ENCODE data around the gene MGP.

The MGP gene

DNA sequence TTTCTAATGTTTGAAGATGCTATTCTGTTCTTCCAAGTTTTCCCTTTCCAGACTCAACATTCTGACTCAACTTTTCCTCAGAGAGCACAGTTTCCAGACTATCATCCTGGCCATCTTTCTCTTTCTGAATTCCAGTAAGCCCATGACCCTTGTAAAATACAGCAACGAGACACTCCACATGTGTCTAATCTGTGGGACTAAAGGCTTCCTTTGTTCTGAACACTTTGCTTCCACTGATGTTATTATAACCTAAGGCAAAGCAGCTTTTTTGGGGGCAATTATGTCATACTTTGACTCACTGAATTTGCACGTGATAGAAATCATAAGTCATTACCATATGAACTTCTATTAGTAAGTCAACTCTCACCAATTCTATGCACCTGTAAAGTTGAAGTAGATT, 36.0 kb downstream of the MGP start:
- no peak for FAIRE-seq
- TF ChIP-seq CTCF (IDR thresholded peaks at IDR 0.05; ENCODE audit: insufficient read depth, missing control alignments), result no peak

DNA sequence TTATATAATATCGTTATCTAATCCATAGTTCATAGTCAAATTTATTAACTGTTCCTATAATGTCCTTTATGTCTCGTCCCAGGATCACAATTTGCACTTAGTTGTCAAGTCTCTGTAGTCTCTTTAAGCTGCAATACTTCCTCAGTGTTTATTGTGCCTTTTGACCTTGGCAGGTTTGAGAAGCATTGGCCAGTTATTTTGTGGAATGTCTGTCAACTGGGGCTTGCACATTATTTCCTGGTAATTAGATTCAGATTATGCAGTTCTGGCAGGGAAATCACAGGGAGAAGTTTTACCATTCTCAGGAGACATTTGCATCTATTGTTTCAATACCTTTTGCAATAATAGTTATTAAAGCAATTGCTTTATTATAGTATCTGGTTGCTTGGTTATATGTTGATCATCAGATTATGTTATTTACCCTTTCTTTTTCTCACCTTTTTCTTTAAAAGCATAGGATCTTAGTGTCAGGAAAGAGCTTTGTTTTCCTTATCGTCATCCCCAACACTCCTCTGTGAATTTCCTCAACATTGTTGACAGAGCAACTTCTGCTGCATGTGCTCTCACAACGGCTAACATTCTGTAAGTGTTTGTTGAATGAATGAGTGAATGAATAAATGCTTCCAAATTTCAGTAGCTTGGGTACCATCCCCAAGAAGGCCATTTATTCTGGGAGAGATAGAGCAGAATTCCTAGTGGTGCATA, 38.6 kb downstream of the MGP start:
- no peak for TF ChIP-seq CTCF (IDR thresholded peaks at IDR 0.05; ENCODE audit: insufficient read depth, missing control alignments)
- FAIRE-seq (no peak), DNase-seq (ENCODE audit: insufficient read length, low spot score) (no peak)

More for the DNA sequence above, 36.0 kb downstream of the MGP start:
- no peak for DNase-seq (ENCODE audit: insufficient read length, low spot score)

GRCh38 chr12:14846042-14846587, 39.5 kb downstream of the MGP start:
- no peak for TF ChIP-seq CTCF (IDR thresholded peaks at IDR 0.05; ENCODE audit: insufficient read depth, missing control alignments)
- DNase-seq (ENCODE audit: insufficient read length, low spot score) (no peak), FAIRE-seq (no peak)

DNA sequence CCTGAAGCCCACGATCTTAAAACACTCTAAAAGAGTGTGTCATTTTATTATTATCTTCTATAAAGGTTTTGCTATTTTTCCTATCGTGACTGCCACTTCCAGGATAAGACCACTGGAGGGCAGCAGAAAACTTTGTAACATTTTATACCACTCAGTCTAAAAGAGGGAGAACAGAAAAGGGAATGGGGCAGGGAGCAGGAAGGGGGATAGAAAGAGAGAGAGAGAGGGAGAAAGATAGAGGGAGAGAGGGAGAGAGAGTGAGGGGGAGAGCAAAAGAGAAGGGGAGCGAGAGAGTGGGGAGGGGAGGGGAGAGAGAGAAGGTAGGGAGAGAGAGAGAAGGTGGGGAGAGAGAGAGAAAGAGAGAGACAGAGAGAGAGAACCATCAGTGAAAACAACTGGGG, 40.3 kb downstream of the MGP start:
- DNase-seq (ENCODE audit: insufficient read length, low spot score) (peak; percentile 23), FAIRE-seq (no peak)
- TF ChIP-seq CTCF (IDR thresholded peaks at IDR 0.05; ENCODE audit: insufficient read depth, missing control alignments), result peak; percentile 93

DNA sequence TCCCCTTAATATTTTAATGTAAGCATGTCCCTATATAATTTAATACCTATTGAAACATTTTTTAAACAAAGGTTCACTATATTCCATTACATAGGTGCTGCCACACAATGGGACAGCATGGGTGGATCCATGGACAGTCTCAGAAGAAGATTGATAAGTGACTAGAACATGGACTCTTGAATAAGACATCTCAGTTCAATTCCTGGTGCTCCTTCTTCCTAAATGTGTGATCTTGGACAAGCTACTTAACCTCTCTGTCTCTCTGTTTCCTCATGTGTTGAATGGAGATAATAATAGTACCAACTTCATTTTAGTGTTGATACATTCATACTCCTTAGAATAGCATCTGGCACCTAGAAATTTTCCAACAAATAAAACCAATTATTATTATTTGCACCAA, 41.3 kb downstream of the MGP start:
- FAIRE-seq, result no peak
- no peak for TF ChIP-seq CTCF (IDR thresholded peaks at IDR 0.05; ENCODE audit: insufficient read depth, missing control alignments)
- no peak for DNase-seq (ENCODE audit: insufficient read length, low spot score)

GRCh38 chr12:14843425-14843887, 42.2 kb downstream of the MGP start, which contains the start of gene ART4:
Gene ART4 (minus strand): TSS chr12:14843526. CDS start chr12:14843113, 413 bp downstream.
- FAIRE-seq (no peak), DNase-seq (ENCODE audit: insufficient read length, low spot score) (no peak)

More at GRCh38 chr12:14843425-14843887, 42.2 kb downstream of the MGP start, which contains the start of gene ART4:
- TF ChIP-seq CTCF (IDR thresholded peaks at IDR 0.05; ENCODE audit: insufficient read depth, missing control alignments), result no peak
